Right forelimb (tissue), 1 donor: ENCODE results near the gene LSM6.

ENCODE experiments used
- DNase-seq: peaks from one replicate; pipeline ENCODE4 v3.0.0-alpha.2; 2018

LSM6 gene

DNA sequence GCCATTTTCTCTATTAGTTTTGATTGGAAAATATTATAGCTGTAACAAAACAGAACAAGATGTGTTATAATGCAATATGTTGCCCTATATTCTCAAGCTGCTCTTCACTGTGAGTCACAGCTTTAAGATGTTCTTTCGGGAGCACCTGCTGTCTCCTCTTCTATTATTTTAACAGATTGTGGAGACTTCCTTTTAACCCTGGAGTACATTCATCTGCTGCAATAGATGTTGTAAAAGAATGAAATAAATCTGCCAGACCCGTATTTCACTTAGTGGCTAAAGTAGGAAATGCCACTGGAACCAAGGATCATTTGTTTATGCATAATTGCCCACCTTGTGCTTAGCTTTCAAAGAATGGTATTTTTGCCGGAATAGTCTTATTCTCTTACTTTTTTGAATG lies 11.1 kb downstream of the LSM6 start:
- no peak for DNase-seq

DNA sequence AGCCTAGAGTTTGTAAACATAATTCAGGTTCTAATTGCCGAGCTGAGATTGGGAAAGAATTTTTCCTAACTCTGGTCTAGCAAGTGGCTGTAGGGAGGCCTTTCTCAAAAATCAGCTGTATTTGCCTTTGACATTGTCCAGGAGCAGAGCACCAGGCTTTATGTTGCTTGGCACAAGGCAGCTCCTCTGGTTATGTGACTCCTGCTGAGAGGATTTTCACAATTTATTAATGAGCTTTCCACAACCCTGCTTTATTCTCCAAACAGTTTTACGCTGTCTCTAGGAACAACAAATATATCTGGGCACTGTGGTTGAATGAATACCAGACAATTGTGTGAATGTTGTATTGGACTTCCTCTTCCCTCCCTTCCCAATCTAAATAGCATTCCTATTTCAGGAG lies 14.9 kb downstream of the LSM6 start:
- no peak for DNase-seq

DNA sequence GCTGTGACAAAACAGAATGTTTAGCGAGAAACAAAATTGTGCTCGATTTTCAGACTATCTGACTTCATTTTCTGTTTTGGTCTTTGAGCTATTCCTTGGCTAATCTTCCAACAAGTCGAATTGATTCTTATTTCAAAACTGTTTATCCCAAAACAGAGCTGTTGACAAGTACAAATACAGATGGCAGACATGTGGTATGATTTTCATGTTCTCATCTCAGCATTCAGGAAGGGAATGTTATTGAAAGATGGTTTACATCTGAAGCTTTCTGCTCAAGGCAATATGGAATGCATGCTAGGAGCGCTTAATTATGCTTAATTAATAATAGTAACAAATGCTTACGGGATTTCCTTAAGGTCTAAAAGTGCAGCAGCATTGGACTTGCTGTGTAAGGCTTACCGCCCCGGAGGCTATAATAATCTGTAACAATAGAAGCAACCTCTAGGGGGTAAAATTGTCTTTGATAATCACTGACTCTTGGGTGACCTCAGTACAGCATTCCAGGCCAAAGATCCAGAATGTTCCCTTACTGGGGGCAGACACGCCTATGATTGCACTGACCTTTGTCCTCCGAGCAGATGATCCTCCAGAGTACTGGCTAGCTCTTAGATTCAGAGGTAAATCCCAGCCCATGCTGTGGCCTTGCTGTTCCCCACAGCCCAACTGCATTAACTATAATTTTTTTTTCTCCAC lies 16.4 kb downstream of the LSM6 start:
- no peak for DNase-seq

DNA sequence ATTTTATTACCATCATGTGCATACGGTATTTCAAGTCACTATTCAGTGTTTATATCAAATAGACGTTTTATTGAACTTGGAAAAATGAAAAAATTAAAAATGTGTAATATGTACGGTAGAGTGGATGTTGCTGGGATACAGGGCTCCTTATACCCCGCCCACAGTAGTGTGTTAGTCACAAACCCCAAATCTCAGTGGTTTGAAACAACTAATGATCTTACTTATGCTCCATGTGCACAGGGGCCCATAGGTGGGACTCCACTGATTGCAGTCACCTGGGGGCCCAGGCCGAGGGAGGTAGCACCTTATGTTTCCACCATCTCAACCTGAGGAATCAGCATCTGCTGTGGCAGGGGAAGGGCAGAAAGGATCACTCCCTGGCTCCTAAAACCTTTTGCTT lies 18.1 kb downstream of the LSM6 start:
- no peak for DNase-seq

DNA sequence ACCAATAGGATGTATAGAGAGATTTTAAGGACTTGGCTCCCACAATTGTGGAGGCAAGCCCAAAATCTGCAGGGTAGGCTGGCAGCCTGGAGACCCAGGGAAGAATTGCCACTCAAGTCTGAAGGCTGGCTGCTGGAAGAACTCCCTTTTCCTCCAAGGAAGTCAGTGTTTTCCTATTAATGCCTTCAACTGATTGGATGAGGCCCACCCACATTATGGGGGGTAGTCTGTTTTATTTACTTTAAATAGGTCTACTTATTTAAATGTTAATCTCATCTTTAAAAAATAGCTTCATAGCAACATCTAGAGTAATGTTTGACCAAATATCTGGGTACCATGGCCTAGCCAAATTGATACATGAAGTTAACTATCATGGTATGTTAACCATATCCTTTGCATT lies 18.7 kb downstream of the LSM6 start:
- DNase-seq = no peak

DNA sequence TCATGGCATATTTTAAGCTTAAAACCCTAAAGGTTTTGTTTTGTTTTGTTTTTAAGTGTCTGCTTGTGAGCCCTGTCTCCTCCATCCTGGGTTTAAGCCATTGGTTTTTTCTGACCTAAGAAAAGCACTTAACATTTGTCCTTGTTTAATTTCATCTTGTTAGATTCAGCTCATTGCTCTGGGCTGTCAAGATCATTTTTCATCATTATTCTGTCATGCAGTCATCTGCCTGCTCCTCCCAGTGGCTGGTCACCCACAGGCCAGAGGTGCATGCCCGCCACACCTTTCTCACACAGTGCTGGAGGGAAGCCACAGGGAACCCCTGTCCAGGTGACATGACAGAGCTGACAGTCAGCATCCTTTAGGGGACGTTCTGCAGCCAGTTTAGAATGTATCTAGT lies 27.1 kb downstream of the LSM6 start:
- DNase-seq = no peak

DNA sequence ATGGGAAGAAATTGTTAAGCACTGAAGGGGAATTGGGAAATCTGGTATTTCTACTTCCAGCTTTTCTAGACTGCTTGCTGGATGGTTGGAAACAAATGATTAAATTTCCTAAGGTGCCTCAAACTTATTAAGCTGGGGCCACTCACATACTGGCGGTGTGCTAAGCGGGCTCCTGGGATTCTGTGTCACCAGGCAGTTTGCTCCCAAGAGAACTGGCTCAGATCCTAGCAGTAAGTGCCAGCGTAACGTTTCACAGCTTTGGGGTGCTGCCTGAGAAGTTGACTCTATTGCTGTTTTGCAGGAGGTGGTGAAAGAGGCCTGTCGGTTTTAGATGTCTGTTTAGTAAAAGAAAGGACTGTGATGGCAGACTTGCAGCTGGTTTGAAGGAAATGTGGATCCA lies 31.9 kb downstream of the LSM6 start:
- DNase-seq = no peak

DNA sequence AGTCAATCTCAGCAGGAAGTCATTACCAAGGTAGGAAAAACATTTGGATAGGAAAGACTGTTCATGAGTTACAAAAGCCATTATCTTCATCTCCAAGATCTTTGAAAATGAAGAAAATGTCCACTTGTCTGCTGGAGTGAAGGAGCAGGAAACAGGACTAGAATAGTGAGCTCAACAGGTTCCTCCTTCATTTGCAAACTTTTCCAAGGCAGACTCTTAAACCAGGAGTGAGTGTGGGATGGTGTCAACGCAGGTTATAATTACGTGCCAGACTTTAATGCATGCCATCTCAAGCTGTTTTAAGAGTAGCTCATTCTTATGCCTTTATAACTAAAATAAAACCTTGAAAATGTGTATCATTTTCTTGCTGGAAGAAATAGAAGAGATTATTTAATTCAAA lies 35.4 kb downstream of the LSM6 start:
- no peak for DNase-seq

DNA sequence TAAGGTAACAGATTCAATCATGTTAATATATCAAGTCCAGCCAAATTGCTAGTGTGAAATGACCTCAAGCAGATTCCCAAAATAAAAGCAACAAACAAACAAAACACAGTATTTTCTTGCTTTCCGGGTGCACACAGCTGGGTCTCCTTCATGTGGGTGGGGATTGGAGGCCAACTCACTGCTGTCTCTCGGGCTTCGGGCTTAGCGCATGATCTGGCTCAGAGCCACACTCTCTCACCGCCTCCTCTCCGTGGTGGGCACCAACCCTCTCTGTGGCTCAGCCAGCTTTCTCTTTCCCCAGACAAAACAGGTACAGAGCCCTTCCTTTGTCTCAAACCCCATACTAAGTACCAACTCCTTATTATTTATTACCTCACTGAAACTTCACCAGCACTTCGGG lies 35.9 kb downstream of the LSM6 start:
- DNase-seq = no peak

DNA sequence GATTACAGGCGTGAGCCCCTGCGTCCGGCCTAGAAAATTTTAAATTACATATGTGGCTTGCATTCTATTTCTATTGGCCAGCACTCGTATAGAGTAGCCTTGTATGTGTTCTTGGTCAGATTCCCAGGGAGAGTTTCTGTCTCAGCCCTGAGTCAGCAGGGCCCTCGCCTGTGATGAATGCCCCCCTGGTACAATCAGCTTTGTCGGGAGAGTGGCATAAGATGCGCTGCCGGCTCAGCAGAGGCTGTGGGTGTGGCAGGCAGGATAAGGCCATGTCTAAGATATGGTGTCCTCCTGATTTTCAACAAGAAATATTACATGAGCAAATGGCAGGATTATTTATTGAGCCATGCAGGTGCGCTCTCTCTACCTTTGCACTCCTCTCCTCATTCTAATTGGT lies 37.3 kb downstream of the LSM6 start:
- no peak for DNase-seq

DNA sequence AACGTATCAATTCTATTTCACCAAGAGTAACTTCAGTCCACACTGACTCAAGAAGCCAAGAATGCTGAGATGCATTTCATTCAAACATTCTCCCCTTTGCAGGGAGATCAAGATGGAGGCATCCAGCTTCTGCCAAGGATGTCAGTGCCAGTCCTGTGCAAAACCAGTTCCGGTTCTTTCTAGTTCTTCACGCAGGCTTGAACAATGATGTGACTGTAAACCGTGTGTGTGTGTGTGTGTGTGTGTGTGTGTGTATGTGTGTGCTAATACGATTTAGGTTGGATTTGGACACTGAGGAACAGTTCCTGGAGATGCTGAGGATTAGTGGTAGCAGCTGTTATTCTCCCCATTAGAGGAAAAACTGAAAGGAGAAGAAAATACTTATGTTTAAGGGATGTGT lies 38.7 kb downstream of the LSM6 start, which contains the start of gene REELD1:
TSS of gene REELD1 (plus strand) at position 301 of the 400 bp plus-strand sequence. CDS start 2,415 bp downstream, outside the sequence.
- DNase-seq = no peak

DNA sequence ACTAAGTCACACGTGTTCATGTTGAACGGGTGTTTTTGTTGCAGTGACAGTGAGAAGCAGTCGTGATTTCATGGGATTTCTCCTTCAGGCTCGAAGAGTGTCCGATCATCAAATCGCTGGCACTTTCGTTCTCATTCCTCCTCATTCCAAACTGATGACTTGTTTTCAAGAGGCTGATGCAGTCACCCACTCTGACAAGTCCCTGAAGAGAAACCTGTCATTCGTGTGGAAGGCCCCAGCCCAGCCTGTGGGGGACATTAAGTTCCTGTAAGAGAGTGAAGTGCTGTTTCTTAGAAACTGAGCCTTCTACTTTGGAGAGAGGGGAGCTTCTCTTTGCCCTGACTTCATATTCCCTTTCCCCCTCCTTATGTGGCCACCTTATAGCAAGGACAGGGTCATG lies 46.8 kb downstream of the LSM6 start:
- no peak for DNase-seq

DNA sequence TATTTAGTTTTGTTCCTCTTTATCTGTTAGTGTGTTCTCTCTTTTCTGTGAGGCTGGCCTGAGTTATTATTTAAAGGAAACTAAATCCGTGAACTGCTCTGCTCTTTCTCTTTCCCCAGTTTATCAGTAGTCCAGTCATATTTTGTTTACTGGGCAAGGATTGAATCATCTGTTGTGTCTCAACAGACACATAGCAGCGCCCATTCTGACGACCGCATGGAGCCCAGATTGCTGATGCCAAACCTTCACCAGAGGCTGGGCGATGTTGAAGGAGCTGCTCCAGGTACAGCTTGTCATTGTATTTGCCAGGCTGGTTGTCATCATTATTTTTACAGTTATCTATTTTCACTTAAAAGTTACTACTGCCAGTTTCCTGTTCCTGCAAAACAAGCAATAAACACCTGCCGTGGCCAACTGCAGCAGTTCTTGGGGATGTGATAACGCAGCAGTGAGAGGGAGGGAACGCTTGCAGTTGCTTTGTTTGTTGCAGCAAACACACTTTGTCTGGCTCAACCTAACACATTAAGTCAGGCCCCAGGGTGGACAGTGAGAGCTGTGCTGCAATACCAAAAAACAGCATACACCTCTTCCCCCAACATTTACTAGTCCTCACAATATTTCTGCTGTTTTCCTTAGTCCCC lies 48.9 kb downstream of the LSM6 start:
- DNase-seq = no peak

DNA sequence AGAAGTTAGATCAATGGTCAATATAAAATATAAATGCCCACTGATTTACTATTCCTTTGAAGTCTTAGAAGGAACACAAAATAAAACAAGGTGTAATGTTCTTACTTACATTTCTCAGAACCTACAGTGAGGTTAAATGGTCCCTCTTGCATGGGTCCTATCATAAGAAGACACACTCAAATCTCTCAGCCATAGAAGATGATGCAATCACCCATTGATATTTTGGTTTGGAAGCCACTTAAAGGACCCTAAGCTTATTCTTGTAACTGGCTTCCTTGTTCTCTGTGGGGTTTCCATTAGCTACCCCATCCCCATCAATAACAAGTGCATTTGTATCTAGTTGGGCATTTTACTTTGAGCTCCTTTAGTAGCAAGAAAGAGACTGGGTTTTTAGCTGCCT lies 53.9 kb downstream of the LSM6 start:
- DNase-seq = no peak

DNA sequence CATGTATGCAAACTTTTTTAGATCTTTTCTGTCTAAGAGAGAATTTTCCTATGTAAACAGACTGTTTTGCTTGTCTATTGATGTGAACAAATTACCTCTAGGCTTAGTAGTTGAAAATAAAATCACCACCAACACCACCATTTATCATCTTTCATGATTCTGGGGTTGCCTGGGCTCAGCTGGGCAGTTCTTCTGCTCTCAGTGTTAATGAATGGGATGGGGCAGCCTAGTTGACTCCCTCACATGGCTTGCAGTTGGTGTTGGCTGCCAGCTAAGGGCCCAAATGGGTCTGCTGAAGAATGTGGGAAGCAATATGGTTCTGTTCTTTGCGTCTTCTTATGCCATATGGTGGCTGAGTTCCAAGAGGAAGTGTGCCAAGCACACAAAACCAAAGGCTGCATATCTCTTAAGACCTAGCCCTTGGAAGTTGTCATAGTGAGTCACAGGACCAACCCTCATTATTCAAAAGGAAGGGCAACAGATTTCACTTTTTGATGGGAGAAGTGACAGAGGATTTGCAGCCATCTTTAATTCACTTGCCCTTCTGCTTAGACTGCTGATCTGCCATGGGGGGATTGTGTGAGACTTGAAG lies 56.7 kb downstream of the LSM6 start:
- no peak for DNase-seq

DNA sequence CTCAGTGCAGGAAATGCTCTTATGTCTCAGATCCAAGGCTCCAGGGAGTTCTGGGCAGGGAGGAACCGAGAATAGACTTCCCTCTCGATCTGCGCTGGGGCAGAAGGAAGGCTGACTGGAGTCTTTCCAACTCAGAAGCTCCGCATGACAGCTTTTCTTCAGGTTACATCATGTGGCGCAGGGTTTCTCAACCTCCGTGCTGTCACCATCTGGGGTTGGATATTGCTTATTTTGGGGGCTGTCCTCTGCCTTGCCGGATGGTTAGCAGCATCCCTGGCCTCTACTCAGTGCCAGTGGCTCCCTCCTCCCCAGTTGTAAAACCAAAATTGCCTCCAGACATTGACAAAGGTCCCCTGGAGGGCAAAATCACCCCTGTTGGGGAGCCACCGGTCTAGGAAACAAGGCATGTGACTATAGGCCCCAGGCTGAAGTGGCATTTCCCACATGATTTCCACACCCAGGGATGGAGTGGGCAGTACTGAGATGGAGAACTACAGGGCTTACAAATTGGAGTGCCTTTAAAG lies 60.2 kb downstream of the LSM6 start:
- DNase-seq = no peak

DNA sequence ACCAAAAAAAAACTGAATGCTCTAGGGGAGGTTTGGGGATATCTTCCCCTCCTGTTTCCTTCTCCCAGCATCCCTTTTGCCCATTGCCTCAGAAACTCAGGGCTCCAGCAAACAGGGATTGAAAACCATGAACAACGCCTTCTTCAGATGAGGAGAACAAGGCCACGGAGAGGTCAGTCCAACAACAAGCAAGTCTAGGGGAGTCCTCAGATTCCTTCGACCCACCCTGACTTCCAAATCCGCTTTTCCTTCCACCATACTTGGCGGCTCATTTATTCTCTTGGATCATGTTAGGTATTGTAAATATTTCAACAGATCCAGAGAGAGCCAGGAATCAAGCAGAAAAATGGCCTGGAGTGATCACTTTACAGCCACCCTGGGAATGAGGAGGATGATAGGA lies 60.7 kb downstream of the LSM6 start:
- DNase-seq = no peak

DNA sequence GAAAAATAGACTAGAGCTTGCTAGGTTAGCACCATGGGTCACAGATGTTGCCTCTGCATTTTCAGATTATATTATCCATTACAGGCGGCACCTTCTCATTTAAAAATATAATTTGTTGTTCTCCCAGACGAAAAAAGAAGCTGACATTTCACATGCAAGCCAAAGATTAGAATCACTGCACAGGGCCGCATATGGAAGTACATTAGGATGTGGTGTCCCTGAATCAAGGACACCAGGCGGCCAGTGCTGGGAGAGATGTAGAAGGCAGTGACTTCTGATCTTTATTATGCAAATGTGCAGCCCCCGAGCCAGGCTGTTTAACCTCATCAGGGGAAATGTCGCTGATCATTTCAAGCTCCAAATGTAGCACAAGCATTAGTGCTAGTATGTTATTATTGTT lies 61.6 kb downstream of the LSM6 start:
- DNase-seq = no peak

DNA sequence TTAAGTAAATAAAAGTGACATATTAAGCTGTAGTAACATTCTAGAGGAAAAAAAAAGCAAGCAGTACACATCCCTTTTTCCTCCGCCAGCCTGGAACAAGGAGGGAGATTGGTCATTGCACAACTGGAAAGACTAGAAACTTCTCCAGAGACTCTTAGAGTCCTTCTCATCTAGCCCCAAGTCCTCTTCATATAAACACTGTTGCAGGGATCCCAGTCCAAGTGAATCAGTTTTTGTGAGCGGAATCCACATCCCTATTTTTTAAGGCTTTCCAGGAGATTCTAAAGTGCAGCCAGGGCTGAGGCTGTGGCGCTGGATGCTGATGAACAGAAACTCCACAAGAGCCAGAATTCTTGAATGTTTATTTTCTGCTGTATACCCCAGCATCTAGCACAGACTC lies 62.6 kb downstream of the LSM6 start:
- no peak for DNase-seq
